ENCODE results near the gene FNIP2. TPM values are rescaled to one million over a fixed set of nuclear protein-coding genes. Genes with fewer than 3 reads are reported as not detected.

FNIP2 gene
- total and polyA plus RNA-seq, 2 donors (not counting 1 experiment from before 2014, with no cell fraction given): 0.03 to 0.17 TPM

DNA sequence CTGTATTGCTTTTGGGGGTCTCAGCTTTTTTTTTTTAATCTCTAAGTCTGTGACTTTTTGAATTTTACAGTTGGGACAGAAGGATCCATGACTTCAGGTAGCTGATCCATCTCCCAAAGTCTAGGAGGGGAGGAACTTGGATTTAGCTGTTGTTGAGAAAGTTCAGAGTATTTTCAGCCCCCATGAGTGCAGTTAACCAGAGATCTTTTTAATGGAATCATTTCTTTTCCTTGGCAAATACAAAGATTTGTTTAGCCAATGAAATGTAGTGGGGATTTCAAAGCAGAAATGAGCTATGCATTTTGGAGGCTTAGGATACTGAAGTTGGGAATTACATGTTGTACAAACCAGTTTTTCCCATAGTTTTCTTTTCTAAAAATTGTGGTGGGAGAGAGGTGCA, 18.1 kb downstream of the FNIP2 start:
- H2AFZ ChIP-seq (ENCODE audit: insufficient read depth, low read depth, low read length, poor library complexity, severe bottlenecking): no peak overlapping the region
- no peaks in the 10 kb centered on the region for H3K36me3 ChIP-seq (replicated peaks in 1 of 2; ENCODE audit: control extremely low read depth in 1 of 2, control insufficient read depth in 1 of 2, extremely low read depth in 1 of 2, insufficient read depth in 2 of 2, low read length in 1 of 2)
- DNase-seq (no peak), ATAC-seq (ENCODE audit: low read depth) (no peak)
- H3K27me3 Mint-ChIP-seq: peaks cover 76% of the 10 kb centered on the region
- H3K4me1 Mint-ChIP-seq: no peaks in the 10 kb centered on the region
- H3K4me3 Mint-ChIP-seq: no peak overlapping the region
- H3K9ac ChIP-seq (ENCODE audit: low read length): no peak overlapping the region
- intact Hi-C loops (cut with micrococcal nuclease): no loop called here
- peaks cover 0 to 3% (median 1%) of the 10 kb centered on the region in 3 donors for H3K9me3 ChIP-seq (ENCODE audit: control extremely low read depth in 1 of 3, control insufficient read depth in 2 of 3, insufficient read depth in 1 of 3, low read length in 2 of 3)
- CTCF ChIA-PET: interaction anchor here (1.3 kb wide), 1 partner anchor 65 kb away, joined by 3 read pairs; no protein-coding TSS in a partner anchor
- peaks cover 9 to 74% (median 59%) of the 10 kb centered on the region in 4 experiments for H3K27me3 ChIP-seq (replicated peaks in 1 of 4; ENCODE audit: control extremely low read depth in 1 of 4, control insufficient read depth in 3 of 4, insufficient read depth in 4 of 4, low read length in 3 of 4)
- TF ChIP-seq, protein P1, sequence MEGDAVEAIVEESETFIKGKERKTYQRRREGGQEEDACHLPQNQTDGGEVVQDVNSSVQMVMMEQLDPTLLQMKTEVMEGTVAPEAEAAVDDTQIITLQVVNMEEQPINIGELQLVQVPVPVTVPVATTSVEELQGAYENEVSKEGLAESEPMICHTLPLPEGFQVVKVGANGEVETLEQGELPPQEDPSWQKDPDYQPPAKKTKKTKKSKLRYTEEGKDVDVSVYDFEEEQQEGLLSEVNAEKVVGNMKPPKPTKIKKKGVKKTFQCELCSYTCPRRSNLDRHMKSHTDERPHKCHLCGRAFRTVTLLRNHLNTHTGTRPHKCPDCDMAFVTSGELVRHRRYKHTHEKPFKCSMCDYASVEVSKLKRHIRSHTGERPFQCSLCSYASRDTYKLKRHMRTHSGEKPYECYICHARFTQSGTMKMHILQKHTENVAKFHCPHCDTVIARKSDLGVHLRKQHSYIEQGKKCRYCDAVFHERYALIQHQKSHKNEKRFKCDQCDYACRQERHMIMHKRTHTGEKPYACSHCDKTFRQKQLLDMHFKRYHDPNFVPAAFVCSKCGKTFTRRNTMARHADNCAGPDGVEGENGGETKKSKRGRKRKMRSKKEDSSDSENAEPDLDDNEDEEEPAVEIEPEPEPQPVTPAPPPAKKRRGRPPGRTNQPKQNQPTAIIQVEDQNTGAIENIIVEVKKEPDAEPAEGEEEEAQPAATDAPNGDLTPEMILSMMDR (IDR thresholded peaks at IDR 0.05): no peak
- TF ChIP-seq EZH2 (IDR thresholded peaks at IDR 0.05; ENCODE audit: borderline replicate concordance, insufficient read depth, low read depth, low read length, poor library complexity, severe bottlenecking): no peak
- no peak overlapping the region for H3K27ac ChIP-seq (ENCODE audit: low read length in 2 of 2)
- H3K27ac Mint-ChIP-seq: no peak overlapping the region
- POLR2A ChIA-PET: no interaction called here
- H3K9me3 Mint-ChIP-seq (ENCODE audit: insufficient read depth): no peaks in the 10 kb centered on the region
- H4K20me1 ChIP-seq (ENCODE audit: control insufficient read depth, insufficient read depth, low read length, poor library complexity, severe bottlenecking): no peaks in the 10 kb centered on the region
- H3K4me1 ChIP-seq (ENCODE audit: control insufficient read depth in 2 of 2, insufficient read depth in 2 of 2, low read length in 2 of 2): no peaks in the 10 kb centered on the region
- H3K4me3 ChIP-seq (ENCODE audit: control extremely low read depth in 1 of 5, extremely low read depth in 1 of 5, insufficient read depth in 1 of 5, low read depth in 2 of 5, low read length in 4 of 5): no peak overlapping the region
- H3K4me2 ChIP-seq (replicated peaks; ENCODE audit: low read depth, low read length, poor library complexity, severe bottlenecking): no peak overlapping the region
- H3K79me2 ChIP-seq (ENCODE audit: control insufficient read depth, insufficient read depth, low read length): no peaks in the 10 kb centered on the region

DNA sequence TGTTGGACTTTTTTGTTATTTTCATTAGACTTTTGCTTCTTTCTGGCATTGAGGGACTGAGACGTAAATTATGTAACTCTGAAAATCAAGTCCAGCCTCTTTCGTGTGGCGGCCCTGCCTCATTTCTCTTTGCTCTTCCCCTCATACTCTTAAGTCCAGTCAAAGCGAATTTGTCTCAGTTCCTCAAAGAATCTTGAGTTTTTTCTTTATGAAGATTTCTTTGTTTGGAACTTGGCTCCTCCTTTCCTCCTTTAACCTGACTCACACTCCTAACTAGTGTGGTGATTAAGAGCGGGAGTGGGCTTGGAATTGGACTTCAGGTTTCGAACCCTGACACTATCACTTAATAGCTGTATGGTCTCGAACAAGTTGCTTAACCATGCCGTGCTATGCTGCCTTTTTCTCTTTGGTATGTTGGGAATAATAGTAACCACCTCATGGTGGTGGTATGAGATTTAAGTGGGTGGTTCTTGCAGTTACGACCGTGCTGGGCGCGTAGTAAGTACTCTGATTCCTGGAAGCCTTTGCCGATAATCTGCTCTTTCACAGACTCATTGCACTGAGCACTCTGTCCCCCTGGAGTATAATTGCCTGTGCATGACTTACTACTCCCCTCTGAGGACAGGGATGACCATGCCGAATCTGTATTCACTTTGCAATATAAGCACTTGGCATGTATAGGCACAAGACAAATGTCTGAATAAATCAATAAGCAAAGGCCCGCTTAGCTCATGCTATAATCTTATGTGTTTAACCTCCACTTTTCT, 19.1 kb downstream of the FNIP2 start:
- H3K27me3 ChIP-seq (replicated peaks in 1 of 4; ENCODE audit: control extremely low read depth in 1 of 4, control insufficient read depth in 3 of 4, insufficient read depth in 4 of 4, low read length in 3 of 4): peaks cover 7 to 74% (median 62%) of the 10 kb centered on the region in 4 experiments
- no peaks in the 10 kb centered on the region for H3K79me2 ChIP-seq (ENCODE audit: control insufficient read depth, insufficient read depth, low read length)
- H3K4me1 Mint-ChIP-seq: no peaks in the 10 kb centered on the region
- TF ChIP-seq, protein P1 (IDR thresholded peaks at IDR 0.05): no peak
- no peak for TF ChIP-seq EZH2 (IDR thresholded peaks at IDR 0.05; ENCODE audit: borderline replicate concordance, insufficient read depth, low read depth, low read length, poor library complexity, severe bottlenecking)
- H3K9ac ChIP-seq (ENCODE audit: low read length): no peak overlapping the region
- no peak overlapping the region for H3K27ac ChIP-seq (ENCODE audit: low read length in 2 of 2)
- H3K4me2 ChIP-seq (replicated peaks; ENCODE audit: low read depth, low read length, poor library complexity, severe bottlenecking): no peak overlapping the region
- WGBS (ENCODE audit: insufficient coverage): 91% methylated on average over 4 of the region's 15 CpGs
- no peaks in the 10 kb centered on the region for H4K20me1 ChIP-seq (ENCODE audit: control insufficient read depth, insufficient read depth, low read length, poor library complexity, severe bottlenecking)
- H2AFZ ChIP-seq (ENCODE audit: insufficient read depth, low read depth, low read length, poor library complexity, severe bottlenecking): no peak overlapping the region
- no peaks in the 10 kb centered on the region for H3K36me3 ChIP-seq (replicated peaks in 1 of 2; ENCODE audit: control extremely low read depth in 1 of 2, control insufficient read depth in 1 of 2, extremely low read depth in 1 of 2, insufficient read depth in 2 of 2, low read length in 1 of 2)
- H3K9me3 Mint-ChIP-seq (ENCODE audit: insufficient read depth): no peaks in the 10 kb centered on the region
- DNase-seq: no peak
- POLR2A ChIA-PET: no interaction called here
- intact Hi-C loops (cut with micrococcal nuclease): no loop called here
- no peak for ATAC-seq (ENCODE audit: low read depth)
- H3K27ac Mint-ChIP-seq: peak overlapping the region; percentile 7
- H3K9me3 ChIP-seq (ENCODE audit: control extremely low read depth in 1 of 3, control insufficient read depth in 2 of 3, insufficient read depth in 1 of 3, low read length in 2 of 3): peaks cover 0 to 3% (median 1%) of the 10 kb centered on the region in 3 donors
- H3K27me3 Mint-ChIP-seq: peaks cover 75% of the 10 kb centered on the region
- CTCF ChIA-PET: no interaction called here
- H3K4me1 ChIP-seq (ENCODE audit: control insufficient read depth in 2 of 2, insufficient read depth in 2 of 2, low read length in 2 of 2): no peaks in the 10 kb centered on the region
- H3K4me3 Mint-ChIP-seq: no peak overlapping the region
- no peak overlapping the region for H3K4me3 ChIP-seq (ENCODE audit: control extremely low read depth in 1 of 5, extremely low read depth in 1 of 5, insufficient read depth in 1 of 5, low read depth in 2 of 5, low read length in 4 of 5)
